Ascending aorta (tissue), 2 donors: ENCODE data around the gene WRAP53. TPM values are rescaled to one million over a fixed set of nuclear protein-coding genes. Genes with fewer than 3 reads are reported as not detected.

Experiments used
- DNase-seq, 2 donors: peaks; one replicate each; pipeline ENCODE4 v3.0.0-alpha.2; 2019; ENCODE audit warnings: low spot score in 2 of 2
- H3K27ac ChIP-seq, 2 donors: fragments of 200-600 bp; sonication (generic); one replicate each; pipeline ENCODE4 v1.5.1; 2016 to 2017; ENCODE audit warnings: mild to moderate bottlenecking in 1 of 2
- H3K27me3 ChIP-seq: fragments of 200-600 bp; sonication (generic); one replicate; pipeline ENCODE4 v1.5.1; 2017
- H3K36me3 ChIP-seq, 2 donors: fragments of 200-600 bp; sonication (generic); one replicate each; pipeline ENCODE4 v1.5.1; 2016
- H3K4me1 ChIP-seq, 2 donors: fragments of 200-600 bp; sonication (generic); one replicate each; pipeline ENCODE4 v1.5.1; 2016 to 2017; ENCODE audit warnings: mild to moderate bottlenecking in 1 of 2
- H3K4me3 ChIP-seq, 2 donors: fragments of 200-600 bp; sonication (generic); one replicate each; pipeline ENCODE4 v1.5.1; 2016 to 2017; ENCODE audit warnings: mild to moderate bottlenecking in 1 of 2
- H3K9me3 ChIP-seq, 2 donors: fragments of 200-600 bp; sonication (generic); one replicate each; pipeline ENCODE4 v1.5.1; 2016
- intact Hi-C: fragments of 100-400 bp; cut with DNase I; formaldehyde crosslinking; loops from one replicate; pipeline ENCODE4 v1.15.1; 2023
- total RNA-seq: library from RNA; depleted of rRNA; stranded (reverse); fragments of >200 nt; gene quantifications from one replicate; pipeline ENCODE4 v1.1.0, GENCODE V29; 2016
- TF ChIP-seq, protein P1 (sequence below), 3 experiments: fragments of 200-600 bp in 2 of 3; fragments of 450-650 bp in 1 of 3; sonication (generic) in 2 of 3; IDR thresholded peaks; one replicate each; pipeline ENCODE4 v1.5.1; 2016 to 2019; ENCODE audit warnings: antibody characterized with exemption in 3 of 3, mild to moderate bottlenecking in 1 of 3, moderate library complexity in 1 of 3

The WRAP53 gene
- total RNA-seq, 1 donor from 2014 or later = 1.5 TPM

DNA sequence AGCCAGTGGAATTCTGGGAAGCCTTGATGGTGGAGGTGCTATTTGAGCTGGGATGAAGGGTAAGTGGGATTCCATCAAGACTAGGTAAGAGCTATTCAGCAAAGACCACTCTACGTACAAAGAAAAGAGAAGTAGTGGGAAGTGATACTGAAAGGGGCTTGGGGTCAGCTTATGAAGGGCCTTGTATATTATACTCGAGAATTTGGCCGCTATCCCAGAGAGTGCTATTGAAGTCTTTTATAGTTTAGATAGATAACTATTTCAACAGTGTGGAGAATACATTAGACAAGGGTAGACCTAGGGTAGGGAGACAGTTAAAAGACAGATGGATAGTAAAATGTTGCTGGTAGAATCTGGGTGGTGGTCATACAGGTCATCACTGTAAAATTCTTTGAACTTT is 39.6 kb downstream of the WRAP53 start:
- H3K27ac ChIP-seq = no peak overlapping the region
- H3K27me3 ChIP-seq = no peaks in the 10 kb centered on the region
- no peaks in the 10 kb centered on the region for H3K4me1 ChIP-seq
- no peaks in the 10 kb centered on the region for H3K36me3 ChIP-seq
- DNase-seq = peak in 1 of 2 donors; percentile 3
- intact Hi-C loops = no loop called here
- no peak overlapping the region for H3K4me3 ChIP-seq
- H3K9me3 ChIP-seq = no peaks in the 10 kb centered on the region
- TF ChIP-seq, protein P1, sequence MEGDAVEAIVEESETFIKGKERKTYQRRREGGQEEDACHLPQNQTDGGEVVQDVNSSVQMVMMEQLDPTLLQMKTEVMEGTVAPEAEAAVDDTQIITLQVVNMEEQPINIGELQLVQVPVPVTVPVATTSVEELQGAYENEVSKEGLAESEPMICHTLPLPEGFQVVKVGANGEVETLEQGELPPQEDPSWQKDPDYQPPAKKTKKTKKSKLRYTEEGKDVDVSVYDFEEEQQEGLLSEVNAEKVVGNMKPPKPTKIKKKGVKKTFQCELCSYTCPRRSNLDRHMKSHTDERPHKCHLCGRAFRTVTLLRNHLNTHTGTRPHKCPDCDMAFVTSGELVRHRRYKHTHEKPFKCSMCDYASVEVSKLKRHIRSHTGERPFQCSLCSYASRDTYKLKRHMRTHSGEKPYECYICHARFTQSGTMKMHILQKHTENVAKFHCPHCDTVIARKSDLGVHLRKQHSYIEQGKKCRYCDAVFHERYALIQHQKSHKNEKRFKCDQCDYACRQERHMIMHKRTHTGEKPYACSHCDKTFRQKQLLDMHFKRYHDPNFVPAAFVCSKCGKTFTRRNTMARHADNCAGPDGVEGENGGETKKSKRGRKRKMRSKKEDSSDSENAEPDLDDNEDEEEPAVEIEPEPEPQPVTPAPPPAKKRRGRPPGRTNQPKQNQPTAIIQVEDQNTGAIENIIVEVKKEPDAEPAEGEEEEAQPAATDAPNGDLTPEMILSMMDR (IDR thresholded peaks at IDR 0.05) = no peak

DNA sequence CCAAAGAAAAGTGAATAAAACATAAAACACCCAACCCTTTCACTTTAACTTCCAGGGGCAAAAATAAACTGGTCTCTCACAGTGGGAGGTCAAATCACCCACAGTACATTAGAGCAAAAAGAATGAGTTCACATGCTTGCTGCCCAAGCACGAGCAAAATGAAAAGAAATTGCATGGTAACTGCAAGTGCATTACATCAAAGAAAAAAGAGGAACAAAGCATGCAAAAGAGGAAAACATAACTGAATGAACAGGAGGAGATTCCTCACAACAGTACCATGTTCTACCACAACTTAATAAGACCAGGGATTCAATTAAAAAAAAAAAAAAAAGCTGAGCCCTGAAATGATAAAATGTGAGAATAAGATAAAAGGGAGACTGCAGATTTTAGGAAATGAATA is 41.5 kb downstream of the WRAP53 start:
- Histone ChIP-seq H3K4me3 (no peak overlapping the region), H3K36me3 (no peaks in the 10 kb centered on the region), H3K9me3 (no peaks in the 10 kb centered on the region), H3K27ac (no peak overlapping the region), H3K27me3 (no peaks in the 10 kb centered on the region), H3K4me1 (no peaks in the 10 kb centered on the region)
- no peak for DNase-seq
- TF ChIP-seq, protein P1 (IDR thresholded peaks at IDR 0.05) = no peak
- intact Hi-C loops = no loop called here

DNA sequence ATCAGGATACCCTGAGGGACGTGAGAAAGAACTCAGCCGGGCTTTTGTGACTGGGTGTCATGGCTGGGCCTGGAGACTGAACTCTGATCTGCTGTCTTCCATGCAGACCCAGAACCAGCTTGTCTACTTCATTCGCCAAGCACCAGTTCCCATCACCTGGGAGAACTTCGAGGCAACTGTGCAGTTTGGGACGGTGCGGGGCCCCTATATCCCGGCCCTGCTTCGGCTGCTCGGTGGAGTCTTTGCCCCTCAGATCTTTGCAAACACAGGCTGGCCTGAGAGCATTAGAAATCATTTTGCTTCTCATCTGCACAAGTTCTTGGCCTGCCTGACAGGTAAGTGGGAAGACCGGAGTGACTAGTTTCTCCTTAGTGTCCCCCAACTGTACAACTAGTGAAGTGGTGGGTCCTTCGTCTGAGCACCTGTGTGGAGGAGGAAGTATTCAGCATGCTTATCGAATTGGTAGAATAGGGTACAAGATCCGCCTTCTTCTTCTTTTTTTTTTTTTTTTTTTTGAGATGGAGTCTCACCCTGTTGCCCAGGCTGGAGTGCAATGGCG is 44.8 kb downstream of the WRAP53 start:
- Histone ChIP-seq H3K4me1 (no peaks in the 10 kb centered on the region), H3K36me3 (no peaks in the 10 kb centered on the region), H3K4me3 (no peak overlapping the region), H3K9me3 (no peaks in the 10 kb centered on the region), H3K27ac (no peak overlapping the region), H3K27me3 (no peaks in the 10 kb centered on the region)
- intact Hi-C loops = no loop called here
- DNase-seq = no peak
- TF ChIP-seq, protein P1 (IDR thresholded peaks at IDR 0.05) = no peak

DNA sequence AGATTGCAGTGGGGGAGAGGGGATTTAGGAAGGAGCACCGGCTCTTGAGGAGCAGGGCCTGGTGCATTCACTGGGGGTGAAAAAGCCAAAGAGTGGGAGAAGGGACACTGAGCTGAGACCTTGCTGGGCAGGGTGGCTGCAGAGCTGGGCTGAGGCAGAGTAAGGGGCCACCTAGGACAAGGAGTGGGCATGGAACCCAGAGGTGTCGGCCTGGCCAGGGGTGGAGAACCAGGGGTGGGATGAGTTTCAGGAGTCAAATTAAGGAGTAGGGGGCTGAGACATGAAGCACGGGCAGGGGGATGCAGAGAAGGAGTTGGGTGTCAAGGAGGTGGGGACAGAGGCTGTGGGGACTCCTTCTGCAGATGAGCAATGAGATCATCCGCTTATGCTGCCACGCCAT is 49.3 kb downstream of the WRAP53 start:
- Histone ChIP-seq H3K27ac (no peak overlapping the region), H3K36me3 (no peaks in the 10 kb centered on the region), H3K9me3 (no peaks in the 10 kb centered on the region), H3K4me3 (no peak overlapping the region), H3K27me3 (no peaks in the 10 kb centered on the region), H3K4me1 (no peaks in the 10 kb centered on the region)
- TF ChIP-seq, protein P1 (IDR thresholded peaks at IDR 0.05) = no peak
- intact Hi-C loops = no loop called here
- no peak for DNase-seq

DNA sequence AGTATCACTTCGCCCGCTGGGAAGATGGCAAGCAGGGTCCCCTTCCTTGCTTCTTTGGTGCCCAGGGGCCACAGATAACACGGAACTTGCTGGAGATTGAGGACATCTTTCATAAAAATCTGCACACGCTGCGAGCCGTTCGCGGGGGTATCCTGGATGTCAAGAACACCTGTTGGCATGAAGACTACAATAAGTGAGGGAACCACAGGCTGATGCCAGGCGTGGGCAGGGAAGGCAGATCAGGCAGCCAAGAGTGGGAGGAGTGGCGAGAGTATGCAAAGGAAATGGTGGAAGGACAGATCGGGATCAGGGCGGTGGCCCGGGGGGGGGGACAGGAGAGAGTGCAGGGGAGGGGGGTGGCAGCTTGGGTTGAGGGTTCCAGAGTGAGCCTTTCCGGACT is 51.5 kb downstream of the WRAP53 start:
- Histone ChIP-seq H3K4me1 (no peaks in the 10 kb centered on the region), H3K27me3 (no peaks in the 10 kb centered on the region), H3K9me3 (no peaks in the 10 kb centered on the region), H3K36me3 (no peaks in the 10 kb centered on the region), H3K27ac (no peak overlapping the region), H3K4me3 (no peak overlapping the region)
- TF ChIP-seq, protein P1 (IDR thresholded peaks at IDR 0.05) = no peak
- intact Hi-C loops = loop anchor here (5.0 kb wide), 1 partner anchor 248 kb away; no protein-coding TSS in a partner anchor
- DNase-seq = no peak
